Measurements from ENCODE around the gene ZNF710.

The ZNF710 gene

GRCh38 chr15:90038632-90039095, 37.5 kb downstream of the ZNF710 start:
- DNase-seq (ENCODE audit: low read depth) = no peak

GRCh38 chr15:90039996-90040395, 38.9 kb downstream of the ZNF710 start:
- DNase-seq (ENCODE audit: low read depth) = no peak

- no peak for DNase-seq (ENCODE audit: low read depth)
Observed at GRCh38 chr15:90040618-90041017, 39.5 kb downstream of the ZNF710 start.

GRCh38 chr15:90042356-90042755, 41.2 kb downstream of the ZNF710 start:
- DNase-seq (ENCODE audit: low read depth) = no peak

GRCh38 chr15:90042766-90043529, 41.8 kb downstream of the ZNF710 start:
- DNase-seq (ENCODE audit: low read depth) = no peak

GRCh38 chr15:90043530-90044010, 42.4 kb downstream of the ZNF710 start:
- DNase-seq (ENCODE audit: low read depth) = no peak

GRCh38 chr15:90044191-90044590, 43.1 kb downstream of the ZNF710 start:
- no peak for DNase-seq (ENCODE audit: low read depth)

GRCh38 chr15:90044916-90045371, 43.8 kb downstream of the ZNF710 start:
- no peak for DNase-seq (ENCODE audit: low read depth)

GRCh38 chr15:90046289-90046688, 45.2 kb downstream of the ZNF710 start:
- DNase-seq (ENCODE audit: low read depth) = no peak

- DNase-seq (ENCODE audit: low read depth) = no peak
Observed at GRCh38 chr15:90046911-90047392, 45.8 kb downstream of the ZNF710 start.

- DNase-seq (ENCODE audit: low read depth) = no peak
Observed at GRCh38 chr15:90047956-90048575, 46.9 kb downstream of the ZNF710 start.

- DNase-seq (ENCODE audit: low read depth) = no peak
Observed at GRCh38 chr15:90049030-90049429, 47.9 kb downstream of the ZNF710 start.

GRCh38 chr15:90049666-90050604, 48.8 kb downstream of the ZNF710 start:
- DNase-seq (ENCODE audit: low read depth) = no peak

GRCh38 chr15:90051874-90052273, 50.8 kb downstream of the ZNF710 start:
- DNase-seq (ENCODE audit: low read depth) = no peak

GRCh38 chr15:90053685-90054466, 52.8 kb downstream of the ZNF710 start:
- DNase-seq (ENCODE audit: low read depth) = no peak

- DNase-seq (ENCODE audit: low read depth) = no peak
Observed at GRCh38 chr15:90054618-90055097, 53.5 kb downstream of the ZNF710 start.

GRCh38 chr15:90055182-90055581, 54.1 kb downstream of the ZNF710 start:
- no peak for DNase-seq (ENCODE audit: low read depth)

GRCh38 chr15:90056529-90056928, 55.4 kb downstream of the ZNF710 start:
- DNase-seq (ENCODE audit: low read depth) = no peak

- DNase-seq (ENCODE audit: low read depth) = no peak
Observed at GRCh38 chr15:90058308-90058707, 57.2 kb downstream of the ZNF710 start.

GRCh38 chr15:90058775-90059174, 57.7 kb downstream of the ZNF710 start:
- no peak for DNase-seq (ENCODE audit: low read depth)
